Suppressor macrophage treated with lipopolysaccharide for 4 hours (primary cell): ENCODE measurements around the gene PKD1L1.
"Not testable (repeated sequence)": the region's sequence is repeated elsewhere in the genome, so short reads cannot be mapped to it uniquely, and the experiment has no call there.

Experiments used
- DNase-seq: peaks from one replicate; pipeline ENCODE4 v3.0.0-alpha.2; 2020

PKD1L1 gene

DNA sequence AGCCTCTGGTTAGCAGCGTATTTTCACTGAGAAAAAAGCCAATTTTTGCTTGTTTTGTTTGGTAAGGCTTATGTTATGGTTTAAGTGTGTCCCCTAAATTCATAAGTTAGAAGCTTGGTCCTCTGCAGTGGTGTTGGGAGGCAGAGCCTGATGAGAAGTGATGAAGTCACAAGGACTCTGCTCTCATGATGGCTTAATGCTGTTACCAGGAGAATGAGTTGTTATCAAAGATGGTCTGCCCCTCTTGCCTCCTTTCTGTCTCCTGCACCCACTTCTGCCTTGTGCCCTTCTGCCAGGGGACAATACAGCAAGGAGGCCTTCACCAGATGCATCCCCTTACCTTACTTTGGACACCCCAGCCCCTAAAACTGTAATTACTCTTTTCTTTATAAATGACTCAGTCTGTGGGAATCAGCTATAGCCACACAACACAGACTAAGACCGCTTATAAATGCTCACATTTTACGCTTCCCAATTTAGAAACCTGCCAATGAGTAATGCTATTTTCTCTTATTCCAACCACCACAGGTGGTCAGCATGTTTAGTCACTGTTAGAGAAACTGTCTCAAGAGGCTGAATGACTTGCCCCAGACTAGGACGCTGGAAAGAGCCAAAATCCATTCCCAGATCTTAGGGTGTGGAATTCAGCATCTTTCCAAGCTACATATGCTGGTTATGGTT is 6.1 kb upstream of the PKD1L1 start:
- no peak for DNase-seq

- no peak for DNase-seq
Measured at GRCh38 chr7:47953822-47954221, 5.6 kb upstream of the PKD1L1 start.

- DNase-seq: no peak
Measured at GRCh38 chr7:47952224-47952623, 4.0 kb upstream of the PKD1L1 start.

DNA sequence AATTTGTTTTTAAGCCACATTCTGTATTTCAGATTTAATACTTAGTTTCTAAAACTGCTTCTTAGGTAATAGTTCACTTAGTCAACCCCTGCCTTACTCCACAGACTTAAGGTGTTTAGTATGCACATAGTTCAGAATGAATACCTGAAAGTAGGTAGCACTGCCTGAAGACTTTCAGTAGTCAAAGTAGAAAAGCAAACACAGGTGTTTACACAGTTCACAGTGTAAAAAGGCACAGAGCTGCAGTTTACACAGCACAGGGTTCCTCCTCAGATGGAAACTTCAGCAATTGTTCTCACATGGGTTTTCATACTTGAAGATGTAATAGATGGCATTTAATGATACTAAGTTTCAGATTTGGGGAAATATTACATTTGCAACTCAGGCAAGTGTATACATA is 3.1 kb upstream of the PKD1L1 start:
- DNase-seq: no peak

GRCh38 chr7:47950714-47951113 is 2.4 kb upstream of the PKD1L1 start:
- no peak for DNase-seq

GRCh38 chr7:47949703-47950102 is 1.4 kb upstream of the PKD1L1 start:
- DNase-seq: no peak

DNA sequence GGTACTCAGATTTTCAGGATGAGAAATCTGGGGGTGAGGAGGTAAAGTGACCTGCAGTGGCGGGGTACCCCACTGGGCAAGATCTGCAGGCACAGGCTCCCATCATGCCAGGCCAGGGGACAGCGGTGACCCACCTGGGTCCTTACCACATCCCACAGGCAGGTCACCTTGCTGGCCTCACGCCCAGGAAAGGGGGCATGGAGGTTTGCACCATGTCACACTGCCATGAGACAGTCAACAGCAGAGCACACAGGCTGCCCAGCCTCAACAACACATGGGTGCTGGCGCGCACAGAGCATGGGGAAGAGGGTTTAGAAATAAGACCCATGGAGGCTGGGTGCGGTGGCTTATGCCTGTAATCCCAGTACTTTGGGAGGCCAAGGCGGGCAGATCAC is 914 bp downstream of the PKD1L1 start:
- DNase-seq: no peak

DNA sequence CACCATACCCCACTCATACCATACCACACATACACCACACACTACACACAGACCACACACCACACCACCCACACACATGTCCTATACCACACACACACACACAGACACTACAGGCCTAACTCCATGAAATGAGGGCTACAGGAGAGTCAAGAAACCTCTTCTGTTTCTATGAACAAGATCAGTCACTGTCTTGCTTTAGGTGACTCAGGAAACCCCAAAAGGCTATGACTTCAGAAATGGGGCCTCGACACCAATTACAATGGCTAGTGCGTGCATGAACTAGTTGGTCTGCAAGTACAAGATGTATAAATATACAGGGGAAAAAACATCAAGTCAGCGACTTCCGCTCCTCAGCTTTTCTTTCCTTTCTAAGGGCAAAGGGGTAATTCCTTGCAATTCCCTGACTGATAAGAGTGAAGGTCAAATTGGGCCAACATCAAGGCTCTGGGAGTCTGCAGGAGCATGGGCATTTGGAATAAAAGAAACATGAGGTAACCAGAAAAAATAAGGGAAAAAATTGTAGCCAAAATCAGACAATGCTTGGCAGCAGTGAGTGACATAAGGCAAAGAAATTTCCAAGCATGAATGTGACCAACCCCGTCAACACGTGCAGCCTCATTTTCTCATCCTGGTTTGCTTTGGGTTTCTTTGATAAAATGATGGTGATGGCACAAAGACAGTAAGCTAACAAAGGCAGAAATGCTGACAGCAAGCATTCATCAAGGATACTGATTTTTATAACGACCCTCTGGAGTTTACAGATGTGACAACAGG is 1.5 kb downstream of the PKD1L1 start:
- no peak for DNase-seq

DNA sequence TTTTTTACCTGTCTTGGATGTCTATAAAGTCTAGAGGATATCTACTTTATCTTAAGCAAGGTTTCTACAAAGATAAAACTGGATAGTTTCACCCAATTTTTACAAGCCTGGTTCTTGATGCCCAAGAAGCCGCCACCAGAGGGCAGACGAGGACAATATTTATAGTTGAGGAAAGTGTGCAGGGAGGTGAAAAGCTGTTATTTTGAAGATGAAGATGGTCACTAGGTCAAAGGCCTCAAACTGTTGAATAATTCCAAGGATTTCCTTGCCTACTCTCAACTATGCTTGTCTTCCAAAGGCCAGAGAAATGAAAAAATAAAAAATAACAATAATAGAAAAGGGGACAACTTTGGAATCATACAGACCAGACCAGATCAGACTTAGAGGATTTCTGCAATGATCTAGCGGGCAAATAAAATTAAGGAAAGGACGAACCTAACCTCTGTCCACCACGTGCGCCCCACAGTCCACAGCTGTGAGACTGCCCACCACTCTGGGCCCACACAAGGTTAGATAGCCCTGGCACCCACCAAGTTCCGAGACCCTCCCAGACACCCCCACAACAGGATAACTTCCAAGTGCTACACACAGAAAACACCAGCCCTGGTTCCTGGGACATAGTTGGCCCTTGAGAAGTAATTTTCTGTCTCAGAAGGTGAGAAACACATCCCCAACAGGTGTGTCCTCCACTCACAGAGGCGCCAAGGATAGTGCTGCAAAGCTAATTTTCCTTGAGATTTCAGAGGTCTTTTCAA is 2.8 kb downstream of the PKD1L1 start:
- peak; percentile 88 for DNase-seq

DNA sequence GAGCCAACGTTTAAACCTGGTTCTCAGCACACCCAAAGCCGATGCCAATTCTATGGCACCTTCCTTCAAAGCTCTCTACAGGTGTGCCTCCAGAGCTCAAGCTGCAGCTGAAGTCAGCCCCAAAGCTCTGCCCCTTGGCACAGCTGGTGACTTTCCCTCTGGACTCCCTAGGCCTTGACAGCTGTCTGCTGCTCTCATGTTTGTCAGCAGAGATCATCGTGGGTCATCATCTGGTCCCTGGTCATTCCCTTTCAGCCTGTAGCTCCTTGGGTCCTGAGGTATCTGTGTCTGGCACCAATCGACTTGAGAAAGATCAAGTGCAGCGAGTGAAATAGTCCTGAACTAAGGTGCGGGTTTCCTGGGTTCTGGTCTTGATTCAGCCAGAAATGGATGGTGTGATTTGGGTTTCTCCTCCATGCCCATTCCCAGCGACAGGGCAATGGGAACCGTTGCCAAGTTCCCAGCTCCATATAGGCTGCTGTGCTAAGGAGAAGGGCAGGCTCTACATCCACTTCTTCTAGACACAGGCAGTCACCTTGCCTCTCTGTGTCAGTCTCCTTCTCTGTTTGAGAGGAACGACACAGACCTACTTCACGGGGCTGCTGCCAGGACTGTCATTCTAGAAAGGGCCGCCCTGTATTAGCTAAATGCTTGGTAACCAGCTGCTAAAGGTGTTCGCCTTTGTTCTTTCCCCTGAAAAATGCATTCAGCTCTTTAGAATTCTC is 3.6 kb downstream of the PKD1L1 start:
- DNase-seq: no peak

- no peak for DNase-seq
Measured at GRCh38 chr7:47943676-47944474, 4.4 kb downstream of the PKD1L1 start.

DNA sequence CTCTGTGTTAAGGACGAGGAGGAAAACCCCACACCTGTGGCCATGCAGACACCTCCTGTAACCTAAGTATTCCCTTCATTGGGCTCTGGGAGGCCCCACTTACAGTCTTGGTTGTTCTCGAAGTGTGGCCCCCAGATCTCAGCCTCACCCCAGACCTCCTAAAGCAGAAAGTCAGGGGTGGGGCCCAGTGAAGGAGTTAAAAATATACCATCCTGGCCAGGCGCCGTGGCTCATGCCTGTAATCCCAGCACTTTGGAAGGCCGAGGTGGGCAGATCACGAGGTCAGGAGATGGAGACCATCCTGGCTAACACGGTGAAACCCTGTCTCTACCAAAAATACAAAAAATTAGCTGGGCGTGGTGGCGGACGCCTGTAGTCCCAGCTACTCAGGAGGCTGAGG is 5.6 kb downstream of the PKD1L1 start:
- not testable (repeated sequence) for DNase-seq

DNA sequence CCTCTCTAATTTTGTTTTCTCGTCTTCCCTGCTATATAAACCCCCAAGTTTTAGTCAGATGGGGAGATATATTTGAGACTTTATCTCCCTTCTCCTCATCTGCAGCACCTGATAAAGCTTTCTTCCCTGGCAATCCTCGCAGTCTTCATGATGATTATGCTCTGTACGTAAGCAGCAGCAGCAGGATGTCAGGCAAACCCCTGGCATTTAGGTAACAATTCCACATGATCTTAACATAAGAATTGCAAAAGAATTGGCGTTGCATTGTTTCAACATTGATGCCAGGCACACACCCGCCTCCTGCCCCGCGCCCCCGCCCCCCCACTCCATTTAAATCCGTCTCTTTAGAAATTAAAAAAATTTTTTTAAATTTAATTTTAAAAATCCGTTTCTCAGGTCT is 6.1 kb downstream of the PKD1L1 start:
- peak; percentile 65 for DNase-seq

DNA sequence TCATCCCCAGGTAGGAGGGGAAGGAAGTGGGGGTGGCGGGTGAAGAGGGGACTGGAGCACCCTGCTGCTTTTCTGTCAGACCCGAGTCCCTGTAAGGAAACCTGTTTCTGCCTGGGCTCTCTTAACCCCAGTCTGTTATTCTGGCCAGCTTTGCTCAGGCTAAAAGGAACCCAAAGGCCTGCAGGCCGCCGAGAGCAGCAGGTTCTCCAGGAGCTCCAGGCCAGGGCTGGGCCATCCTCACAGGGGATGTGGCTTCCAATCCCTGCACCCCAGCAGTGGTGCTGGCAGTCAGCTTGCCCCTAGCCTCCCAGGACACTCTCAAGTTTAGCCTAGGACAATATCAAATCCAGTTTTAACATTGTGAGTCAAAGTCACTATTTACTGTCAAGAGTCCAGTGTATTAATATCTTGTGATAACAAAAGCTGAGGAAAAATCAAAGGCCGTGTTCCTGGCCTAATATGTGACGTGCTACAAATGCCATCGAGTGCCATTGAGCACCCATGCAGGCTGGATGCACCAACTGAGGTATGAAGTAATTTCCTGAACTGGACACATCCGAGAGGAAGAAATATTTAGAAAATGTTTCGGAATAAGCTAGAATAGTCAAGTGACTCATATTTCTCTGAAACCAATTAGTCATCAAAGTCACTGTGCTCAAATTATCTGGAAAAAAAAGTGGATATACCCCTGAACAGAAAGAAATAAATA is 7.0 kb downstream of the PKD1L1 start:
- DNase-seq: peak; percentile 94

DNA sequence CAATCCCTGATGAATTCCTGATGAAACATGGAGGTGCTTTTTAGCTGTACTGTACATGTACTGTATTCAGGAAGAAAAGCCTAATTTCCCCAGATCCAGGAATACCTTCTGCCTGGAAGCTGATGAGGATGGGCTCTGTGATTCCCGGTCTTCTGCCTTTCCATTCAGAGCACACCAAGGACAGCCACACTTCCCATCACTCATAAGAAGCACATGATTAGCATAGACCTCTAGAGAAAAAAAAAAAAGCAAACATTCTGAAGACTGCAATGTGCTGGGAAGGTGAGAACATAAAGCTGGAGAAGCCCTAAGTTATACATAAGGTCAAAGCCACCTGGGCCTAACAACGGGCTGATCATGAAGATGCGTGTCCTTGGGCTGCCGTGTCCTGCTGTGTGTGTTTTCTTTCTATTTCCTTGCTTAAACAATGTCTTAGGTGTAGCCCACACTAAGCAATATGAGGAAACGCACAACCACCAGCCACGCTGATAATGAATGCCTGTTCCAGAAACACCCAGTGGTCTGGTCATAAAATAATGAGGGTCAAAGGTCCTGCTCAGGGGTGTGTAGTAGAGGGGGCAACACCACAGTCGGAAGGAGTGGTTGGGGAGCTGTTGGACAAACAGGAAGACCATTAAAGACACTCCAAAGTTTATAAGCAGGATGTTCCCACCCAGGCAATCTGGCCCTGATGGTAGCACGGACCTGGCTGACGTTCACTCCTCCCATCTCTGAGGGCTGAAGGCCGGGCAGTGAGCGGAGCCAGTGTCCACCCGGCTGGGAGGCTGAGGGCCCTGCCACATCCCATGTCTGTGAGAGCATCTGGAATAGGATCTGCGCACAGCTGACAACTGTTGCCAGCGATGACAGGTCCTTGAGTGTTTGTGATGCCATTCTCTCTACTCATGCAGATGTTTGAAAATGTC is 7.9 kb downstream of the PKD1L1 start:
- no peak for DNase-seq

DNA sequence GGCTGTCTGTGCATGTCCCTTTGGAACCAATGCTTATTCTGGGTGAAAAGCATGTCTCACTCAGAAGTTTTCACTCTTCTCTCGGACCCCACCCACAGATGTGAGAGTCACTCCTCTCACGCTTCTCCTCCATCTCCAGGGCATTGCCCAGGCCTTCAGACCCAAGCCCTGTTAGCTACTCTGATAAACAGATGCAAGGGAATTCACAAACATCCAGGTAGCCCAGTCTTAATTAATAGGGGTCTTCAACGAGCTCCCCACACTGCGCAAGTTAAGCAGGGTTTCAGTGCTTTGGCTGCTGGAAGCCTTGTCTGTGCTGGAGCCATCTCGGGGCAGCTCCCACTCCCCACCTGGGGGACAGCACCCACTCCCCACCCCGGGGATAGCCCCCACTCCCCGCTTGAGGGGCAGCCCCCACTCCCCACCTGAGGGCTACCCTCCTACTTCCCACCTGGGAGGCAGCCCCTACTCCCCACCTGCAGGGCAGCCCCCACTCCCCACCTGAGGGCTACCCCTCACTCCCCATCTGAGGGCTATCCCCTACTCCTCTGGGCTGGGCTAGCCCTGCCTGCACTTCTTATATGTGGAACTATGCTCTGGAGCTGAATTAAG is 8.7 kb downstream of the PKD1L1 start:
- no peak for DNase-seq

DNA sequence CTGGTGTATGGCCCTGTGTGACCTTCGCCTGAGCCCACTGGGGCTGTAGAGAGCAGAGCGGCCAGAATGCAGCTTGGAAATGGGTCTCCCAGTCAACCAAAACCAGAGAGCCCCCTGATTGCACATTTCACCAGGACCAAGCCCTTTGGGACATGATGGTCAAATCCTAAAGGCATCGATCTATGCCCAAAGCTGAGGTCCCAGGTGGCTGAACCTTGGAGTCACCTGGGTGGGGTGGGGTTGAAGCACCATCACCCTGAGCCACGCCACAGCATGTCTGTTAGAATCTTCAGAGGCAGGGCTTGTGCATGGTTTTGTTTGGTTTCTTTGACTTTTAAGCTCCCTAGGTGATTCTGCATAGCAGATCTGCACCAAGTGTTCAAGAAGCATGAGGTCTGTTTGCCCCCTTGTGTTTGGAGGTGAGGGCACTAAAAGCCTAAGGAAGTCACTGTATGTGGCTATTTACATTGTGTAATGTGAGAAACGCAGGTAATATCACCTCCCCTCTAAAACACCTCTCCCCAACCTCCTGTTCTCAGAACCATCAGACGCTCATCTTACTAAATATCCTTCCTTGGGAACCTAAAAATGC is 9.6 kb downstream of the PKD1L1 start:
- DNase-seq: no peak

DNA sequence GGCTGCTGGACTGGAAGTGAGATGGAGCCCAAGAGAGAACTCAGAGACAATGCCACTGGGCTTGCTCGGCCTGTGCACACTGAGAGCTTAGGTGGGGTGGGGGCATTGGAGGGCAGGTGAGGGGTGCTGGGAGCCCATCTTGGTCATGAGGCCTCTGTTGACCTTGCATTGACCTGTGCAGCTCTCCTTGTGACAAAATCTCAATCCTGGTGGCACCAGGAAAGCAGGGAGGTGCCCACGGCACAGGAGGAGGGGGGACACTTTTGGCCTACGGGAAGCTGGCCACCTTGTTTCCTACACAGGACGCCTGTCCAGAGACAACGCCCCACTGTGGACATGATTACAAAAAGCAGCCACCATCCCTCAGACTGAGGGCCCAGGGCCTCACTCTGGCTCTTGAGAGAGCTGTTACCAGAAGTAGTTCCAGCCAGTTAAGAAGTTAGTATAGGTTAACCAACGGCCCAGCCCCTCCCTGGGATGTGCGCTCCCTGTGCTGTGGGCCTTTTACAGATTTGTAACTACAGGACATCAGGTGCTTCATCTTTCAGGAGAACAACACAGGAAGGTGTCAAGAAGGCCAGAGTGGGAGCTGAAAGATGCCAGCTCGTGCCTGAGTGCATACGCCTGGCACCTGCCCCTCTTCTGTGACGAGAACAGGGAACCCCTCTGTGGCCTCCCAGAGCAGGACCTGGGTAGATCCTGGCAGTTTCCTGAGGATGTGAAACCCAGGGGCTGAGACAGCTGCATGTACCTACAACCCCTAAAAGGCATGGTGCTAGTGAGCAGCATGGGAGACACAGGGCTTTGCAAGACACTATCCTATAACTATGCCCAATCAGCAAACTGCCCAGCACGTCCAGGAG is 10.3 kb downstream of the PKD1L1 start:
- DNase-seq: no peak
